ENCODE measurements around the gene NHERF1.

NHERF1 gene

GRCh38 chr17:74778960-74779359 is 30.5 kb downstream of the NHERF1 start:
- TF ChIP-seq CSRNP3 (CRISPR knock-in tag; IDR thresholded peaks at IDR 0.05): no peak
- TF ChIP-seq GLIS3 (CRISPR knock-in tag; IDR thresholded peaks at IDR 0.05): no peak
- no peak for TF ChIP-seq PPARA (CRISPR knock-in tag; IDR thresholded peaks at IDR 0.05; ENCODE audit: borderline replicate concordance)
- no peak for TF ChIP-seq ZNF8 (CRISPR knock-in tag; IDR thresholded peaks at IDR 0.05)
- no peak for TF ChIP-seq ZFP3 (CRISPR knock-in tag; IDR thresholded peaks at IDR 0.05)
- no peak for TF ChIP-seq CREB5 (CRISPR knock-in tag; IDR thresholded peaks at IDR 0.05; ENCODE audit: low read depth)
- TF ChIP-seq ARNTL (CRISPR knock-in tag; IDR thresholded peaks at IDR 0.05; ENCODE audit: borderline replicate concordance, low read depth): no peak
- TF ChIP-seq OSR1 (CRISPR knock-in tag; IDR thresholded peaks at IDR 0.05): no peak
- no peak for TF ChIP-seq ZNF70 (CRISPR knock-in tag; IDR thresholded peaks at IDR 0.05)
- no peak for TF ChIP-seq ISL1 (CRISPR knock-in tag; IDR thresholded peaks at IDR 0.05)
- TF ChIP-seq CSDC2 (CRISPR knock-in tag; IDR thresholded peaks at IDR 0.05): no peak
- no peak for TF ChIP-seq ZFP30 (CRISPR knock-in tag; IDR thresholded peaks at IDR 0.05)
- no peak for TF ChIP-seq TOX (CRISPR knock-in tag; IDR thresholded peaks at IDR 0.05; ENCODE audit: borderline replicate concordance)
- TF ChIP-seq PATZ1 (CRISPR knock-in tag; IDR thresholded peaks at IDR 0.05; ENCODE audit: borderline replicate concordance): no peak
- no peak for TF ChIP-seq ESRRG (CRISPR knock-in tag; IDR thresholded peaks at IDR 0.05)
- no peak for TF ChIP-seq ZNF565 (CRISPR knock-in tag; conservative IDR thresholded peaks at IDR 0.05; ENCODE audit: low read depth)
- TF ChIP-seq TCF4 (CRISPR knock-in tag; IDR thresholded peaks at IDR 0.05; ENCODE audit: borderline replicate concordance): no peak
- TF ChIP-seq BACH2 (CRISPR knock-in tag; IDR thresholded peaks at IDR 0.05; ENCODE audit: borderline replicate concordance): no peak
- no peak for TF ChIP-seq TSHZ2 (CRISPR knock-in tag; IDR thresholded peaks at IDR 0.05)
- TF ChIP-seq POU6F1 (CRISPR knock-in tag; IDR thresholded peaks at IDR 0.05; ENCODE audit: borderline replicate concordance, low read depth): no peak

GRCh38 chr17:74779501-74779900 is 31.1 kb downstream of the NHERF1 start:
- ATAC-seq: no peak
- TF ChIP-seq BACH2 (CRISPR knock-in tag; IDR thresholded peaks at IDR 0.05; ENCODE audit: borderline replicate concordance): no peak
- TF ChIP-seq CREB5 (CRISPR knock-in tag; IDR thresholded peaks at IDR 0.05; ENCODE audit: low read depth): no peak
- no peak for TF ChIP-seq ARNTL (CRISPR knock-in tag; IDR thresholded peaks at IDR 0.05; ENCODE audit: borderline replicate concordance, low read depth)
- no peak for TF ChIP-seq PATZ1 (CRISPR knock-in tag; IDR thresholded peaks at IDR 0.05; ENCODE audit: borderline replicate concordance)
- no peak for TF ChIP-seq ZFP3 (CRISPR knock-in tag; IDR thresholded peaks at IDR 0.05)
- TF ChIP-seq CSDC2 (CRISPR knock-in tag; IDR thresholded peaks at IDR 0.05): no peak
- no peak for TF ChIP-seq ZNF70 (CRISPR knock-in tag; IDR thresholded peaks at IDR 0.05)
- no peak for TF ChIP-seq ZFP30 (CRISPR knock-in tag; IDR thresholded peaks at IDR 0.05)
- no peak for TF ChIP-seq OSR1 (CRISPR knock-in tag; IDR thresholded peaks at IDR 0.05)
- TF ChIP-seq TOX (CRISPR knock-in tag; IDR thresholded peaks at IDR 0.05; ENCODE audit: borderline replicate concordance): no peak
- TF ChIP-seq CSRNP3 (CRISPR knock-in tag; IDR thresholded peaks at IDR 0.05): no peak
- no peak for TF ChIP-seq GLIS3 (CRISPR knock-in tag; IDR thresholded peaks at IDR 0.05)

More at GRCh38 chr17:74778960-74779359, 30.5 kb downstream of the NHERF1 start:
- ATAC-seq: no peak

Measured in SK-N-SH treated with all-trans-retinoic acid at 6 μM for 48 hours (cell line).